Epithelial cell of proximal tubule (primary cell): ENCODE measurements around the gene CADPS. TPM values are rescaled to one million over a fixed set of nuclear protein-coding genes. Genes with fewer than 3 reads are reported as not detected.
A peak's percentile ranks its signal among the peaks of the same experiment; 100 is the strongest.

Source experiments
- DNase-seq: peaks from one replicate; pipeline ENCODE4 v3.0.0-alpha.2; 2011; ENCODE audit warnings: low read depth
- H3K4me3 ChIP-seq: 2 replicates; pipeline ENCODE4 v1.5.1; 2011; ENCODE audit warnings: low read depth, mild to moderate bottlenecking, low read length
- CTCF ChIP-seq: conservative IDR thresholded peaks from 2 replicates; pipeline ENCODE4 v1.5.1; 2012; ENCODE audit warnings: low read depth, mild to moderate bottlenecking, low read length
- total RNA-seq: library from RNA; depleted of rRNA; stranded (reverse); fragments of >200 nt; gene quantifications from 2 replicates; pipeline ENCODE4 v1.2.3, GENCODE V29; 2015

CADPS gene
- total RNA-seq, 1 donor from 2014 or later, result not detected

GRCh38 chr3:62873761-62874710 lies 1.2 kb downstream of the CADPS start:
- DNase-seq, result no peak
- TF ChIP-seq CTCF, result no peak
- H3K4me3 ChIP-seq, result peak overlapping the region; percentile 36

- no peak for DNase-seq
- no peak overlapping the region for H3K4me3 ChIP-seq
- TF ChIP-seq CTCF, result no peak
Measured at GRCh38 chr3:62873451-62873760, 1.8 kb downstream of the CADPS start.

GRCh38 chr3:62872318-62872717 lies 2.9 kb downstream of the CADPS start:
- no peak for TF ChIP-seq CTCF
- DNase-seq, result no peak
- H3K4me3 ChIP-seq, result no peak overlapping the region

- no peak overlapping the region for H3K4me3 ChIP-seq
- TF ChIP-seq CTCF, result no peak
- no peak for DNase-seq
Measured at GRCh38 chr3:62870321-62870720, 4.9 kb downstream of the CADPS start.

- no peak for TF ChIP-seq CTCF
- no peak overlapping the region for H3K4me3 ChIP-seq
- no peak for DNase-seq
Measured at GRCh38 chr3:62863648-62864047, 11.6 kb downstream of the CADPS start.

GRCh38 chr3:62859203-62859791 lies 15.9 kb downstream of the CADPS start:
- no peak overlapping the region for H3K4me3 ChIP-seq
- TF ChIP-seq CTCF, result no peak
- no peak for DNase-seq

GRCh38 chr3:62845996-62846395 lies 29.2 kb downstream of the CADPS start:
- TF ChIP-seq CTCF, result no peak
- no peak for DNase-seq
- no peak overlapping the region for H3K4me3 ChIP-seq
